ENCODE measurements around the gene PMEPA1.

Gene PMEPA1

DNA sequence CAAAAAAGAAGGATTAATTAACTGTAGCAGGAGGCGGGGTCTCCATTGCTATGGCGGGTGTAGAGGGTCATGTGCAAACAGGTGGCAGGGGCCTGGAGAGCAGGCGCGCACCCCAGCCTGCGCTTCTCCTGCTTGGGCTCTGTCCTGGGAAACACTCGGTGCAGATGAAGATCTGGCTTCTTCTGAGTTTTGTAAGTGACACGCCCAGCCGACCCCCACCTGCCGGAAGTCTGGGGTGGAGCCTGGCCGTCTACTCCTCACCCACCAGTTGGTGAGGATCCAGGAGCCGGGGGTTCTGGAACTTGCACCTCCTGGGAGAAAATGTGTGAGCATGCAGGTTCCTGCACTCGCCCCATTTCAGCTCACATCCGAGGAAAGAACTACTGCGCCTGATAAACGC lies 19.3 kb downstream of the PMEPA1 start:
- ChIA-PET CTCF (no interaction called here), POLR2A (no interaction called here)
- Histone ChIP-seq H3K4me1 (ENCODE audit: control insufficient read depth, insufficient read depth, low read length) (no peaks in the 10 kb centered on the region; the same call in 1 of the 2 replicates), H3K4me3 (ENCODE audit: low read depth, low read length) (no peak overlapping the region), H3K36me3 (ENCODE audit: control insufficient read depth in 2 of 2, insufficient read depth in 1 of 2, low read length in 2 of 2) (no peaks in the 10 kb centered on the region), H3K27ac (ENCODE audit: extremely low read depth, low read depth, low read length) (no peak overlapping the region), H3K9me3 (ENCODE audit: control insufficient read depth, insufficient read depth, low read depth, low read length) (no peaks in the 10 kb centered on the region)
- TF ChIP-seq, protein P1, sequence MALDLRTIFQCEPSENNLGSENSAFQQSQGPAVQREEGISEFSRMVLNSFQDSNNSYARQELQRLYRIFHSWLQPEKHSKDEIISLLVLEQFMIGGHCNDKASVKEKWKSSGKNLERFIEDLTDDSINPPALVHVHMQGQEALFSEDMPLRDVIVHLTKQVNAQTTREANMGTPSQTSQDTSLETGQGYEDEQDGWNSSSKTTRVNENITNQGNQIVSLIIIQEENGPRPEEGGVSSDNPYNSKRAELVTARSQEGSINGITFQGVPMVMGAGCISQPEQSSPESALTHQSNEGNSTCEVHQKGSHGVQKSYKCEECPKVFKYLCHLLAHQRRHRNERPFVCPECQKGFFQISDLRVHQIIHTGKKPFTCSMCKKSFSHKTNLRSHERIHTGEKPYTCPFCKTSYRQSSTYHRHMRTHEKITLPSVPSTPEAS (tag by site-specific recombination; IDR thresholded peaks at IDR 0.05), result no peak
- TF ChIP-seq SCRT2 (tag by site-specific recombination; IDR thresholded peaks at IDR 0.05), result peak; percentile 20; the same call in 1 of the 2 replicates

DNA sequence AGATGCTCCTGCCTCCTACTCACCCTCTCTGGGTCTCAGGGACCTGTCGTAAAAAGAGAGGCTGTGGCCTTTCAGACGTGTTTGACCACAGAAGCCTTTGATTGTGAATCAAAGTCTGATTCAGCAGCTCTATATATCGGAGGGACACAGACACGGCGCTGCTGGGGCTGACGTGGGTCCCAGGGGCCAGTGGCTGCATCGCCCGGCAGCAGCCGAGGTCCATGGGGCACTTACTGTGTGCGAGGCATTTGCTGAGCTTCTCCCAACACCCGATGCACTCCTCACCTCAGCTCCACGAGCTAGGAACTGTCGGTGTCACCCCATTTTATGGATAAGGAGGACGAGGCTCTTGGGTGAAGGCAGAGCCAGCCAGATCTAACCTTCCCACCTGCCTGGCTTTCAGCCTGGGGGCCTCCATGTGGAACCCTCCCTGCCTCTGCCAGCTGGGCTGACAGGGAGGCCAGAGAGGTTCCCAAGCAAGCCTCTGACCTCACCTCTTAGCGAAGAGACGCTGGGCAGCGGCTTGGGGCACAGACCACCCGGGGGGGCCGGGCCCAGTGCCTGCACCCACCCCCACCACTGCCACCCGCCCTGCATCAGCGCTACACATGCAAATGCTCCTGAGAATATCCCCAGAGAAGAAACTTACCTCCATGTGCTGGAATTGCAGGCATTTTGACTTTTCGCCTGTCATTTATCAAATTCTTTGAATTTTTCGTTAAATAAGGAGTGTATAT lies 19.9 kb downstream of the PMEPA1 start:
- Histone ChIP-seq H3K4me1 (ENCODE audit: control insufficient read depth, insufficient read depth, low read length) (peaks cover 2% of the 10 kb centered on the region), H3K9me3 (ENCODE audit: control insufficient read depth, insufficient read depth, low read depth, low read length) (no peaks in the 10 kb centered on the region), H3K36me3 (ENCODE audit: control insufficient read depth in 2 of 2, insufficient read depth in 1 of 2, low read length in 2 of 2) (no peaks in the 10 kb centered on the region), H3K4me3 (ENCODE audit: low read depth, low read length) (no peak overlapping the region), H3K27ac (ENCODE audit: extremely low read depth, low read depth, low read length) (no peak overlapping the region)
- TF ChIP-seq ZNF585B (tag by site-specific recombination; IDR thresholded peaks at IDR 0.05), result no peak
- TF ChIP-seq KLF1 (tag by site-specific recombination; IDR thresholded peaks at IDR 0.05), result no peak
- TF ChIP-seq ZFP41 (tag by site-specific recombination; IDR thresholded peaks at IDR 0.05; ENCODE audit: borderline replicate concordance), result no peak
- TF ChIP-seq ZNF16 (tag by site-specific recombination; IDR thresholded peaks at IDR 0.05; ENCODE audit: low read depth), result no peak
- no peak for TF ChIP-seq ZNF530 (tag by site-specific recombination; IDR thresholded peaks at IDR 0.05; ENCODE audit: low read depth)
- no peak for TF ChIP-seq ZSCAN30 (tag by site-specific recombination; IDR thresholded peaks at IDR 0.05)
- TF ChIP-seq ZNF747 (tag by site-specific recombination; IDR thresholded peaks at IDR 0.05), result no peak
- no peak for TF ChIP-seq ZNF138 (tag by site-specific recombination; IDR thresholded peaks at IDR 0.05; ENCODE audit: borderline replicate concordance)
- TF ChIP-seq ZNF10 (tag by site-specific recombination; IDR thresholded peaks at IDR 0.05), result no peak
- TF ChIP-seq GLI2 (tag by site-specific recombination; IDR thresholded peaks at IDR 0.05; ENCODE audit: borderline replicate concordance, low read depth), result no peak
- TF ChIP-seq MYNN (tag by site-specific recombination; IDR thresholded peaks at IDR 0.05; ENCODE audit: borderline replicate concordance), result no peak
- TF ChIP-seq, protein P2, sequence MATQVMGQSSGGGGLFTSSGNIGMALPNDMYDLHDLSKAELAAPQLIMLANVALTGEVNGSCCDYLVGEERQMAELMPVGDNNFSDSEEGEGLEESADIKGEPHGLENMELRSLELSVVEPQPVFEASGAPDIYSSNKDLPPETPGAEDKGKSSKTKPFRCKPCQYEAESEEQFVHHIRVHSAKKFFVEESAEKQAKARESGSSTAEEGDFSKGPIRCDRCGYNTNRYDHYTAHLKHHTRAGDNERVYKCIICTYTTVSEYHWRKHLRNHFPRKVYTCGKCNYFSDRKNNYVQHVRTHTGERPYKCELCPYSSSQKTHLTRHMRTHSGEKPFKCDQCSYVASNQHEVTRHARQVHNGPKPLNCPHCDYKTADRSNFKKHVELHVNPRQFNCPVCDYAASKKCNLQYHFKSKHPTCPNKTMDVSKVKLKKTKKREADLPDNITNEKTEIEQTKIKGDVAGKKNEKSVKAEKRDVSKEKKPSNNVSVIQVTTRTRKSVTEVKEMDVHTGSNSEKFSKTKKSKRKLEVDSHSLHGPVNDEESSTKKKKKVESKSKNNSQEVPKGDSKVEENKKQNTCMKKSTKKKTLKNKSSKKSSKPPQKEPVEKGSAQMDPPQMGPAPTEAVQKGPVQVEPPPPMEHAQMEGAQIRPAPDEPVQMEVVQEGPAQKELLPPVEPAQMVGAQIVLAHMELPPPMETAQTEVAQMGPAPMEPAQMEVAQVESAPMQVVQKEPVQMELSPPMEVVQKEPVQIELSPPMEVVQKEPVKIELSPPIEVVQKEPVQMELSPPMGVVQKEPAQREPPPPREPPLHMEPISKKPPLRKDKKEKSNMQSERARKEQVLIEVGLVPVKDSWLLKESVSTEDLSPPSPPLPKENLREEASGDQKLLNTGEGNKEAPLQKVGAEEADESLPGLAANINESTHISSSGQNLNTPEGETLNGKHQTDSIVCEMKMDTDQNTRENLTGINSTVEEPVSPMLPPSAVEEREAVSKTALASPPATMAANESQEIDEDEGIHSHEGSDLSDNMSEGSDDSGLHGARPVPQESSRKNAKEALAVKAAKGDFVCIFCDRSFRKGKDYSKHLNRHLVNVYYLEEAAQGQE (tag by site-specific recombination; IDR thresholded peaks at IDR 0.05), result no peak
- TF ChIP-seq KLF16 (tag by site-specific recombination; IDR thresholded peaks at IDR 0.05), result no peak
- no peak for TF ChIP-seq ZBTB48 (tag by site-specific recombination; IDR thresholded peaks at IDR 0.05)
- TF ChIP-seq ZNF221 (tag by site-specific recombination; IDR thresholded peaks at IDR 0.05; ENCODE audit: borderline replicate concordance), result no peak
- TF ChIP-seq REPIN1 (tag by site-specific recombination; IDR thresholded peaks at IDR 0.05; ENCODE audit: low read depth), result no peak
- no peak for TF ChIP-seq ZNF529 (tag by site-specific recombination; IDR thresholded peaks at IDR 0.05; ENCODE audit: insufficient replicate concordance)
- TF ChIP-seq, protein P3, sequence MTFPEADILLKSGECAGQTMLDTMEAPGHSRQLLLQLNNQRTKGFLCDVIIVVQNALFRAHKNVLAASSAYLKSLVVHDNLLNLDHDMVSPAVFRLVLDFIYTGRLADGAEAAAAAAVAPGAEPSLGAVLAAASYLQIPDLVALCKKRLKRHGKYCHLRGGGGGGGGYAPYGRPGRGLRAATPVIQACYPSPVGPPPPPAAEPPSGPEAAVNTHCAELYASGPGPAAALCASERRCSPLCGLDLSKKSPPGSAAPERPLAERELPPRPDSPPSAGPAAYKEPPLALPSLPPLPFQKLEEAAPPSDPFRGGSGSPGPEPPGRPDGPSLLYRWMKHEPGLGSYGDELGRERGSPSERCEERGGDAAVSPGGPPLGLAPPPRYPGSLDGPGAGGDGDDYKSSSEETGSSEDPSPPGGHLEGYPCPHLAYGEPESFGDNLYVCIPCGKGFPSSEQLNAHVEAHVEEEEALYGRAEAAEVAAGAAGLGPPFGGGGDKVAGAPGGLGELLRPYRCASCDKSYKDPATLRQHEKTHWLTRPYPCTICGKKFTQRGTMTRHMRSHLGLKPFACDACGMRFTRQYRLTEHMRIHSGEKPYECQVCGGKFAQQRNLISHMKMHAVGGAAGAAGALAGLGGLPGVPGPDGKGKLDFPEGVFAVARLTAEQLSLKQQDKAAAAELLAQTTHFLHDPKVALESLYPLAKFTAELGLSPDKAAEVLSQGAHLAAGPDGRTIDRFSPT (tag by site-specific recombination; IDR thresholded peaks at IDR 0.05), result no peak
- no peak for TF ChIP-seq ZBTB21 (tag by site-specific recombination; IDR thresholded peaks at IDR 0.05)
- TF ChIP-seq, protein P4, sequence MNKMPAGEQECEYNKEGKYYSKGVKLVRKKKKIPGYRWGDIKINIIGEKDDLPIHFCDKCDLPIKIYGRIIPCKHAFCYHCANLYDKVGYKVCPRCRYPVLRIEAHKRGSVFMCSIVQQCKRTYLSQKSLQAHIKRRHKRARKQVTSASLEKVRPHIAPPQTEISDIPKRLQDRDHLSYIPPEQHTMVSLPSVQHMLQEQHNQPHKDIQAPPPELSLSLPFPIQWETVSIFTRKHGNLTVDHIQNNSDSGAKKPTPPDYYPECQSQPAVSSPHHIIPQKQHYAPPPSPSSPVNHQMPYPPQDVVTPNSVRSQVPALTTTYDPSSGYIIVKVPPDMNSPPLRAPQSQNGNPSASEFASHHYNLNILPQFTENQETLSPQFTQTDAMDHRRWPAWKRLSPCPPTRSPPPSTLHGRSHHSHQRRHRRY (tag by site-specific recombination; IDR thresholded peaks at IDR 0.05), result no peak
- CTCF ChIA-PET, result no interaction called here
- POLR2A ChIA-PET, result interaction anchor here (0.6 kb wide), 1 partner anchor 11 kb away, joined by 3 read pairs; no protein-coding TSS in a partner anchor
